Measurements from ENCODE around the gene TC2N.
"Not testable (repeated sequence)": the region's sequence is repeated elsewhere in the genome, so short reads cannot be mapped to it uniquely, and the experiment has no call there.

Gene TC2N

GRCh38 chr14:91829511-91829910 is 37.8 kb downstream of the TC2N start:
- DNase-seq (ENCODE audit: extremely low read depth, low read depth), result no peak

DNA sequence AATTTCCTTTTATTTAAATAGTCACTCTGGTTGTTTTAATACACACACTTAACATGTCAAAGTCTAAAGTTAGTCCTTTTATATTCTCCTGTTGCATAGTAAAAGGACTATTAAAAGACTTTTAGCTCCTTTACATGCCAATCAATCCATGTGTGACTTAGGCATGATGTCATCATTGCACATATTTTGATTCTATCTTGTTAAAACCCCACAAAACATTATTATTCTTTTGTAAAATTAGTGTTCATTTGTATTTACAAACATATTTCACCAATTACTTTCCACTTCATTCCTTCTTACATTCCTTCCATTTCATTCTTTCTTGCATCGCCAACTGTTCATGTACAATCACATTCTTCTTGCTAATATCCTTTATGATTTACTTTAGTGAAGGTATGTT is 39.6 kb downstream of the TC2N start:
- H3K4me3 ChIP-seq (replicated peaks; ENCODE audit: low read depth, low read length), result no peak overlapping the region
- DNase-seq (ENCODE audit: extremely low read depth, low read depth), result no peak
- TF ChIP-seq, protein P1, sequence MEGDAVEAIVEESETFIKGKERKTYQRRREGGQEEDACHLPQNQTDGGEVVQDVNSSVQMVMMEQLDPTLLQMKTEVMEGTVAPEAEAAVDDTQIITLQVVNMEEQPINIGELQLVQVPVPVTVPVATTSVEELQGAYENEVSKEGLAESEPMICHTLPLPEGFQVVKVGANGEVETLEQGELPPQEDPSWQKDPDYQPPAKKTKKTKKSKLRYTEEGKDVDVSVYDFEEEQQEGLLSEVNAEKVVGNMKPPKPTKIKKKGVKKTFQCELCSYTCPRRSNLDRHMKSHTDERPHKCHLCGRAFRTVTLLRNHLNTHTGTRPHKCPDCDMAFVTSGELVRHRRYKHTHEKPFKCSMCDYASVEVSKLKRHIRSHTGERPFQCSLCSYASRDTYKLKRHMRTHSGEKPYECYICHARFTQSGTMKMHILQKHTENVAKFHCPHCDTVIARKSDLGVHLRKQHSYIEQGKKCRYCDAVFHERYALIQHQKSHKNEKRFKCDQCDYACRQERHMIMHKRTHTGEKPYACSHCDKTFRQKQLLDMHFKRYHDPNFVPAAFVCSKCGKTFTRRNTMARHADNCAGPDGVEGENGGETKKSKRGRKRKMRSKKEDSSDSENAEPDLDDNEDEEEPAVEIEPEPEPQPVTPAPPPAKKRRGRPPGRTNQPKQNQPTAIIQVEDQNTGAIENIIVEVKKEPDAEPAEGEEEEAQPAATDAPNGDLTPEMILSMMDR (IDR thresholded peaks at IDR 0.05; ENCODE audit: low read depth, low read length, missing control alignments), result no peak

More at GRCh38 chr14:91829511-91829910, 37.8 kb downstream of the TC2N start:
- no peak overlapping the region for H3K4me3 ChIP-seq (replicated peaks; ENCODE audit: low read depth, low read length)
- TF ChIP-seq, protein P1 (IDR thresholded peaks at IDR 0.05; ENCODE audit: low read depth, low read length, missing control alignments), result no peak

- TF ChIP-seq, protein P1 (IDR thresholded peaks at IDR 0.05; ENCODE audit: low read depth, low read length, missing control alignments), result no peak
- no peak overlapping the region for H3K4me3 ChIP-seq (replicated peaks; ENCODE audit: low read depth, low read length)
- no peak for DNase-seq (ENCODE audit: extremely low read depth, low read depth)
Observed at GRCh38 chr14:91817566-91818325, 49.6 kb downstream of the TC2N start.

- H3K4me3 ChIP-seq (replicated peaks; ENCODE audit: low read depth, low read length), result no peak overlapping the region
- TF ChIP-seq, protein P1 (IDR thresholded peaks at IDR 0.05; ENCODE audit: low read depth, low read length, missing control alignments), result no peak
- no peak for DNase-seq (ENCODE audit: extremely low read depth, low read depth)
Observed at GRCh38 chr14:91814317-91814716, 53.0 kb downstream of the TC2N start.

DNA sequence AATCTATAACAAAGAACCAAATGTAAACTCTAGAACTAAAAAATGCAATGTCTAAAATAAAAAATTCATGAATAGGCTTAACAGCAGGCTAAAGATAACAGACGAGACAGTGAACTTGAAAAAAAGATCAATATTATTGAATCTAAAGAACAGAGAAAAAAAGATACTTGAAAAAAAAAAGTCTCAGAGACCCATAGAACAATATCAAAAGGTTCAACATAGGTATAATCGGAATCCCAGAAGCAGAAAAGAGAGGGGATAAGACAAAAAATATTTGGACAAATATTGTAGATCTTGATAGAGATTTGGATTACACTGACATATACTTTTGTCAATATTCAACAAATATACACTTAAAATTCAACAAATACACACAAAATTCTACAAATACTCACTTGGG is 56.6 kb downstream of the TC2N start:
- TF ChIP-seq, protein P1 (IDR thresholded peaks at IDR 0.05; ENCODE audit: low read depth, low read length, missing control alignments), result no peak
- H3K4me3 ChIP-seq (replicated peaks; ENCODE audit: low read depth, low read length), result no peak overlapping the region
- DNase-seq (ENCODE audit: extremely low read depth, low read depth), result no peak

- TF ChIP-seq, protein P1 (IDR thresholded peaks at IDR 0.05; ENCODE audit: low read depth, low read length, missing control alignments), result no peak
- no peak overlapping the region for H3K4me3 ChIP-seq (replicated peaks; ENCODE audit: low read depth, low read length)
- DNase-seq (ENCODE audit: extremely low read depth, low read depth), result no peak
Observed at GRCh38 chr14:91806716-91807115, 60.6 kb downstream of the TC2N start.

- not testable (repeated sequence) for DNase-seq (ENCODE audit: extremely low read depth, low read depth); H3K4me3 ChIP-seq (replicated peaks; ENCODE audit: low read depth, low read length)
Observed at GRCh38 chr14:91806094-91806493, 61.2 kb downstream of the TC2N start.
